HEK293 (cell line): ENCODE measurements around the gene HES7.
A peak's percentile ranks its signal among the peaks of the same experiment; 100 is the strongest.

Experiments used
- EGR2 ChIP-seq: fragments of 450-650 bp; formaldehyde crosslinking; IDR thresholded peaks from 2 replicates; pipeline ENCODE4 v1.5.1; 2016; ENCODE audit warnings: low read depth, missing biosample characterization, missing genetic modification characterization
- PRDM1 ChIP-seq: fragments of 450-650 bp; formaldehyde crosslinking; IDR thresholded peaks from 2 replicates; pipeline ENCODE4; 2016; ENCODE audit warnings: missing biosample characterization, missing genetic modification characterization
- TSHZ1 ChIP-seq: fragments of 450-650 bp; formaldehyde crosslinking; IDR thresholded peaks from 2 replicates; pipeline ENCODE4 v1.5.1; 2016; ENCODE audit warnings: missing biosample characterization, missing genetic modification characterization, borderline replicate concordance
- YY2 ChIP-seq: fragments of 450-650 bp; formaldehyde crosslinking; IDR thresholded peaks from 2 replicates; pipeline ENCODE4 v1.5.1; 2016; ENCODE audit warnings: missing biosample characterization, missing genetic modification characterization
- ZBTB11 ChIP-seq: fragments of 450-650 bp; formaldehyde crosslinking; conservative IDR thresholded peaks from 2 replicates; pipeline ENCODE4 v1.5.1; 2016; ENCODE audit warnings: low read depth, missing biosample characterization, missing genetic modification characterization
- ZBTB48 ChIP-seq: fragments of 450-650 bp; formaldehyde crosslinking; IDR thresholded peaks from 2 replicates; pipeline ENCODE4 v1.5.1; 2016; ENCODE audit warnings: missing biosample characterization, missing genetic modification characterization
- ZBTB6 ChIP-seq: fragments of 450-650 bp; formaldehyde crosslinking; IDR thresholded peaks from 2 replicates; pipeline ENCODE4 v1.5.1; 2017; ENCODE audit warnings: missing biosample characterization, missing genetic modification characterization
- ZNF146 ChIP-seq: fragments of 450-650 bp; formaldehyde crosslinking; IDR thresholded peaks from 2 replicates; pipeline ENCODE4 v1.5.1; 2016; ENCODE audit warnings: missing biosample characterization, missing genetic modification characterization
- ZNF157 ChIP-seq: fragments of 450-650 bp; formaldehyde crosslinking; IDR thresholded peaks from 2 replicates; pipeline ENCODE4 v1.5.1; 2016; ENCODE audit warnings: missing biosample characterization, missing genetic modification characterization
- ZNF18 ChIP-seq: fragments of 450-650 bp; formaldehyde crosslinking; IDR thresholded peaks from 2 replicates; pipeline ENCODE4 v1.5.1; 2016; ENCODE audit warnings: missing biosample characterization, missing genetic modification characterization
- ZNF223 ChIP-seq: fragments of 450-650 bp; formaldehyde crosslinking; IDR thresholded peaks from 2 replicates; pipeline ENCODE4 v1.5.1; 2016; ENCODE audit warnings: missing biosample characterization, missing genetic modification characterization
- ZNF248 ChIP-seq: fragments of 450-650 bp; formaldehyde crosslinking; IDR thresholded peaks from 2 replicates; pipeline ENCODE4 v1.5.1; 2017; ENCODE audit warnings: missing biosample characterization, missing genetic modification characterization
- ZNF280D ChIP-seq: fragments of 450-650 bp; formaldehyde crosslinking; IDR thresholded peaks from 2 replicates; pipeline ENCODE4 v1.5.1; 2016; ENCODE audit warnings: missing biosample characterization, missing genetic modification characterization
- ZNF341 ChIP-seq: fragments of 450-650 bp; formaldehyde crosslinking; IDR thresholded peaks from 2 replicates; pipeline ENCODE4; 2016; ENCODE audit warnings: low read depth, missing biosample characterization, missing genetic modification characterization
- ZNF394 ChIP-seq: fragments of 450-650 bp; formaldehyde crosslinking; IDR thresholded peaks from 2 replicates; pipeline ENCODE4 v1.5.1; 2016; ENCODE audit warnings: missing biosample characterization, missing genetic modification characterization, mild to moderate bottlenecking, moderate library complexity, borderline replicate concordance
- ZNF488 ChIP-seq: fragments of 450-650 bp; formaldehyde crosslinking; IDR thresholded peaks from 2 replicates; pipeline ENCODE4 v1.5.1; 2016; ENCODE audit warnings: missing biosample characterization, missing genetic modification characterization
- ZNF580 ChIP-seq: fragments of 450-650 bp; formaldehyde crosslinking; IDR thresholded peaks from 2 replicates; pipeline ENCODE4 v1.5.1; 2016; ENCODE audit warnings: missing biosample characterization, missing genetic modification characterization
- ZNF623 ChIP-seq: fragments of 450-650 bp; formaldehyde crosslinking; IDR thresholded peaks from 2 replicates; pipeline ENCODE4 v1.5.1; 2016; ENCODE audit warnings: missing biosample characterization, missing genetic modification characterization
- ZNF624 ChIP-seq: fragments of 450-650 bp; formaldehyde crosslinking; IDR thresholded peaks from 2 replicates; pipeline ENCODE4 v1.5.1; 2017; ENCODE audit warnings: missing biosample characterization, missing genetic modification characterization
- ZNF645 ChIP-seq: fragments of 450-650 bp; formaldehyde crosslinking; IDR thresholded peaks from 2 replicates; pipeline ENCODE4; 2016; ENCODE audit warnings: missing biosample characterization, missing genetic modification characterization
- ZNF747 ChIP-seq: fragments of 450-650 bp; formaldehyde crosslinking; IDR thresholded peaks from 2 replicates; pipeline ENCODE4 v1.5.1; 2016; ENCODE audit warnings: missing biosample characterization, missing genetic modification characterization
- ZSCAN16 ChIP-seq: fragments of 450-650 bp; formaldehyde crosslinking; IDR thresholded peaks from 2 replicates; pipeline ENCODE4 v1.5.1; 2016; ENCODE audit warnings: missing biosample characterization, missing genetic modification characterization
- ZXDB ChIP-seq: fragments of 450-650 bp; formaldehyde crosslinking; IDR thresholded peaks from 2 replicates; pipeline ENCODE4 v1.5.1; 2016; ENCODE audit warnings: missing biosample characterization, missing genetic modification characterization

The HES7 gene

GRCh38 chr17:8138672-8139371 lies 14.9 kb upstream of the HES7 start (continued):
- peak; percentile 79 for TF ChIP-seq ZNF18 (tag by site-specific recombination)
- TF ChIP-seq ZNF341 (tag by site-specific recombination) = 0 out of 2 replicates have a peak, but pooled peaks have one; percentile 13
- TF ChIP-seq ZBTB6 = peak; percentile 100
- peak; percentile 49 for TF ChIP-seq ZNF394 (tag by site-specific recombination)
- peak; percentile 55; the same call in 1 of the 2 replicates for TF ChIP-seq TSHZ1 (tag by site-specific recombination)
- no peak for TF ChIP-seq ZNF157 (tag by site-specific recombination)
- TF ChIP-seq PRDM1 (tag by site-specific recombination) = no peak; the same call in 1 of the 2 replicates
- no peak for TF ChIP-seq ZNF248
- no peak for TF ChIP-seq ZNF623 (tag by site-specific recombination)
- no peak for TF ChIP-seq ZSCAN16 (tag by site-specific recombination)
- TF ChIP-seq ZNF580 (tag by site-specific recombination) = no peak; the same call in 1 of the 2 replicates
- 0 out of 2 replicates have a peak, but pooled peaks have one; percentile 33 for TF ChIP-seq ZBTB11 (tag by site-specific recombination)
- TF ChIP-seq ZNF146 (tag by site-specific recombination) = no peak
- peak; percentile 33; the same call in 1 of the 2 replicates for TF ChIP-seq YY2 (tag by site-specific recombination)
- peak; percentile 83 for TF ChIP-seq ZBTB48 (tag by site-specific recombination)
- peak; percentile 76 for TF ChIP-seq EGR2
- TF ChIP-seq ZNF645 (tag by site-specific recombination) = no peak
- TF ChIP-seq ZNF280D (tag by site-specific recombination) = 0 out of 2 replicates have a peak, but pooled peaks have one; percentile 61
- TF ChIP-seq ZXDB = peak; percentile 69
- no peak for TF ChIP-seq ZNF624 (tag by site-specific recombination)
- no peak for TF ChIP-seq ZNF488 (tag by site-specific recombination)
- TF ChIP-seq ZNF223 (tag by site-specific recombination) = 0 out of 2 replicates have a peak, but pooled peaks have one; percentile 29
- TF ChIP-seq ZNF747 (tag by site-specific recombination) = no peak
